Spleen (tissue), 11 donors: ENCODE measurements around the gene MFF. TPM values are rescaled to one million over a fixed set of nuclear protein-coding genes. Genes with fewer than 3 reads are reported as not detected.

Experiments
- DNase-seq: peaks from one replicate; pipeline ENCODE4 v3.0.0-alpha.2; 2020
- H3K27ac ChIP-seq, 8 donors: fragments of 200-600 bp; sonication (generic) in 7 of 8; 1 replicate in 4 of 8; 2 replicates in 4 of 8; pipeline versions ENCODE4 v1.5.0 to v1.8.0; 2016 to 2021; ENCODE audit warnings: inconsistent platforms in 4 of 8, mild to moderate bottlenecking in 4 of 8, moderate library complexity in 1 of 8
- H3K27me3 ChIP-seq, 7 donors: fragments of 200-600 bp; sonication (generic) in 6 of 7; replicated peaks in 1 of 7; 1 replicate in 4 of 7; 2 replicates in 3 of 7; pipeline versions ENCODE4 v1.5.0 to v1.8.0; 2016 to 2021; ENCODE audit warnings: inconsistent platforms in 3 of 7, mild to moderate bottlenecking in 1 of 7
- H3K36me3 ChIP-seq, 6 donors: fragments of 200-600 bp; sonication (generic) in 5 of 6; 1 replicate in 4 of 6; 2 replicates in 2 of 6; pipeline versions ENCODE4 v1.5.0 to v1.8.0; 2016 to 2021; ENCODE audit warnings: inconsistent platforms in 2 of 6
- H3K4me1 ChIP-seq, 6 donors: fragments of 200-600 bp; sonication (generic) in 5 of 6; 1 replicate in 3 of 6; 2 replicates in 3 of 6; pipeline versions ENCODE4 v1.5.0 to v1.8.0; 2016 to 2021; ENCODE audit warnings: inconsistent platforms in 3 of 6
- H3K4me3 ChIP-seq, 8 donors: fragments of 200-600 bp; sonication (generic) in 7 of 8; 1 replicate in 4 of 8; 2 replicates in 4 of 8; pipeline versions ENCODE4 v1.5.0 to v1.8.0; 2016 to 2021; ENCODE audit warnings: inconsistent platforms in 4 of 8, mild to moderate bottlenecking in 4 of 8, moderate library complexity in 2 of 8
- H3K9me3 ChIP-seq, 8 donors: fragments of 200-600 bp; sonication (generic) in 7 of 8; 1 replicate in 4 of 8; 2 replicates in 4 of 8; pipeline versions ENCODE4 v1.5.0 to v1.8.0; 2016 to 2021; ENCODE audit warnings: inconsistent platforms in 4 of 8
- POLR2A ChIP-seq, 3 donors: fragments of 450-650 bp; IDR thresholded peaks; one replicate each; pipeline ENCODE4 v1.5.1; 2017; ENCODE audit warnings: antibody characterized with exemption in 3 of 3, mild to moderate bottlenecking in 1 of 3
- POLR2AphosphoS5 ChIP-seq, 3 donors: sonication (generic); formaldehyde crosslinking; IDR thresholded peaks; one replicate each; pipeline ENCODE4 v1.5.1; 2017; ENCODE audit warnings: antibody characterized with exemption in 3 of 3
- WGBS, 5 donors: extraction: QIAGEN DNeasy Blood & Tissue Kit in 3 of 5; methylation state at CpG; one replicate each; pipeline versions ENCODE4 v1.1.5 to v1.1.7; 2013 to 2018; 5-methylcytosine and 5-hydroxymethylcytosine counted together
- intact Hi-C: fragments of 100-400 bp; cut with DNase I; formaldehyde crosslinking; loops from one replicate; pipeline ENCODE4 v1.15.0; 2023; ENCODE audit warnings: low total_unique reads
- polyA plus RNA-seq, 3 donors: library from polyadenylated mRNA; stranded (reverse); fragments of 200-250 nt; gene quantifications; one replicate each; pipeline ENCODE4 v1.2.1, GENCODE V29; 2013
- total RNA-seq, 7 donors: library from RNA; depleted of rRNA in 3 of 7; stranded (reverse); fragments of >200 nt in 3 of 7; fragmentation: NEBNext Ultra II Directional in 4 of 7; extraction: Animal tissue kit (Norgen Biotek cat#: 25700) in 4 of 7; gene quantifications; one replicate each; pipeline versions ENCODE4 v1.1.0 to v1.2.1, GENCODE V29; 2016 to 2021
- TF ChIP-seq, protein P1 (sequence below), 11 experiments: fragments of 200-600 bp in 7 of 11; fragments of 450-650 bp in 4 of 11; sonication (generic) in 4 of 11; IDR thresholded peaks in 8 of 11; conservative IDR thresholded peaks in 3 of 11; 1 replicate in 7 of 11; 2 replicates in 4 of 11; pipeline versions ENCODE4 v1.4.0 to v1.8.0; 2016 to 2021; ENCODE audit warnings: antibody characterized with exemption in 11 of 11, inconsistent platforms in 4 of 11, mild to moderate bottlenecking in 1 of 11
- donor health status: healthy with polysubstance abuse.
- donor health status: DM: no; HTN: no; CAD: no; lungs with moderate emphysema.
- donor health status: DM: no; HTN: no; CAD: no.
- donor health status: Bipolar disorder and iron deficiency.
- donor health status: healthy.
- donor health status: DM: no; HTN: no; CAD: no.
- donor health status: DM: yes; HTN: yes; CAD: no.

The MFF gene
- total and polyA plus RNA-seq, 10 donors = 59.3 to 134 (median 75.5) TPM

DNA sequence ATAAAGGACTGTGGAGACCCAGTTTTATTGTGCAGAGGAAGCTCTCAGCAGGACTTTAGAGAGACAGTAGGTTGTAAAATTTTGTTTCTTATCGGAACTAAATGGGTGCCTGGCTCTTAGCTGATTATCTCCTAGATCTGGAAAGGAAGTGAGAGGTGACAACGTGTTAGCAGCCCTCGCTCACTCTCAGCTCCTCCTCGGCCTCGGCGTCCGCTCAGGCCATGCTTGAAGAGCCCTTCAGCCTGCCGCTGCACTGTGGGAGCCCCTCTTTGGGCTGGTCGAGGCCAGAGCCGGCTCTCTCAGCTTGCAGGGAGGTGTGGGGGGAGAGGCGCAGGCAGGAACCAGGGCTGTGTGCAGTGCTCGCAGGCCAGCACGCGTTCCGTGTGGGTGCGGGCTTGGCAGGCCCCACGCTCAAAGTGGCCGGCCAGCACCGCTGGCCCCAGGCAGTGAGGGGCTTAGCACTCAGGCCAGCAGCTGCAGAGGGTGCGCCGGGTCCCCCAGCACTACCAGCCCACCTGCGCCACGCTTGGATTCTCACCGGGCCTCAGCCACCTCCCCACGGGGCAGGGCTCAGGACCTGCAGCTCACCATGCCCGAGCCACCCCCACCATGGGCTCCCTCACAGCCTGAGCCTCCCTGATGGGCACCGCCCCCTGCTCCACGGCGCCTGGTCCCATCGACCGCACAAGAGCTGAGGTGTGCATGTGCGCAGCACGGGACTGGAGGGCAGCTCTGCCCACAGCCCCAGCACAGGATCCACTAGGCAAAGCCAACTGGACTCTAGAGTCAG, 4.6 kb upstream of the MFF start:
- peak; percentile 78 for DNase-seq
- 79 to 91% (median 87%) methylated on average over 13 to 33 of the region's 33 CpGs for WGBS, 5 donors
- intact Hi-C loops = no loop called here

GRCh38 chr2:227322530-227323205, 2.4 kb upstream of the MFF start:
- intact Hi-C loops = no loop called here
- no peaks in the 10 kb centered on the region for H3K36me3 ChIP-seq
- WGBS, 5 donors = 75 to 89% (median 87%) methylated on average over 5 of the region's 5 CpGs
- no peaks in the 10 kb centered on the region for H3K27me3 ChIP-seq
- peaks cover 0 to 18% (median 1%) of the 10 kb centered on the region in 8 donors for H3K9me3 ChIP-seq
- no peak for TF ChIP-seq POLR2A (IDR thresholded peaks at IDR 0.05)
- TF ChIP-seq, protein P1, sequence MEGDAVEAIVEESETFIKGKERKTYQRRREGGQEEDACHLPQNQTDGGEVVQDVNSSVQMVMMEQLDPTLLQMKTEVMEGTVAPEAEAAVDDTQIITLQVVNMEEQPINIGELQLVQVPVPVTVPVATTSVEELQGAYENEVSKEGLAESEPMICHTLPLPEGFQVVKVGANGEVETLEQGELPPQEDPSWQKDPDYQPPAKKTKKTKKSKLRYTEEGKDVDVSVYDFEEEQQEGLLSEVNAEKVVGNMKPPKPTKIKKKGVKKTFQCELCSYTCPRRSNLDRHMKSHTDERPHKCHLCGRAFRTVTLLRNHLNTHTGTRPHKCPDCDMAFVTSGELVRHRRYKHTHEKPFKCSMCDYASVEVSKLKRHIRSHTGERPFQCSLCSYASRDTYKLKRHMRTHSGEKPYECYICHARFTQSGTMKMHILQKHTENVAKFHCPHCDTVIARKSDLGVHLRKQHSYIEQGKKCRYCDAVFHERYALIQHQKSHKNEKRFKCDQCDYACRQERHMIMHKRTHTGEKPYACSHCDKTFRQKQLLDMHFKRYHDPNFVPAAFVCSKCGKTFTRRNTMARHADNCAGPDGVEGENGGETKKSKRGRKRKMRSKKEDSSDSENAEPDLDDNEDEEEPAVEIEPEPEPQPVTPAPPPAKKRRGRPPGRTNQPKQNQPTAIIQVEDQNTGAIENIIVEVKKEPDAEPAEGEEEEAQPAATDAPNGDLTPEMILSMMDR (IDR thresholded peaks at IDR 0.05 in 8 of 11, conservative IDR thresholded peaks at IDR 0.05 in 3 of 11) = no peak
- no peak for DNase-seq
- H3K27ac ChIP-seq = no peak overlapping the region
- H3K4me3 ChIP-seq = no peak overlapping the region
- H3K4me1 ChIP-seq = peaks cover 5 to 30% (median 26%) of the 10 kb centered on the region in 6 donors

More for the DNA sequence above, 4.6 kb upstream of the MFF start:
- Histone ChIP-seq H3K27me3 (no peaks in the 10 kb centered on the region), H3K27ac (no peak overlapping the region), H3K9me3 (peaks cover 0 to 20% (median 2%) of the 10 kb centered on the region in 8 donors), H3K4me3 (no peak overlapping the region), H3K4me1 (peaks cover 4 to 9% (median 7%) of the 10 kb centered on the region in 6 donors), H3K36me3 (no peaks in the 10 kb centered on the region)
- TF ChIP-seq POLR2AphosphoS5 (IDR thresholded peaks at IDR 0.05) (no peak), POLR2A (IDR thresholded peaks at IDR 0.05) (no peak)
- TF ChIP-seq, protein P1 (IDR thresholded peaks at IDR 0.05 in 8 of 11, conservative IDR thresholded peaks at IDR 0.05 in 3 of 11) = no peak

DNA sequence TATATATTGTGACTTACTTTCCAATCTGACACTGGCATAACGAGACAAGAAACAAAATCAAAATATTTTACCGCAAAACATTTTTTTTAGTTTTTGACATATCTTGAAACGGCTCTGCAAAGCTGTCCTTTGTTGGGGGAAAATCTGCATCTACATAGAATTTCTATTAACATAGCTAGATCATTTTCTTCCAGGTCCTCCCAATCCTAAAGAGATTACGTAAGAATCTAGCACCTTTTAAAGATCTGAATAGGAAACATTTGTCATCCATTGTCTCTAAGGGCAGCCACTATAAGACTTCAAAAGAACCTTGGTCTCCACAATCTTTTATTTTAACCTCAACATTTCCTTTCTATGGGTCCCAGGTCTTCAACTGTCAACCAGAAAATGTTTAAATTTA, 1.2 kb upstream of the MFF start:
- TF ChIP-seq, protein P1 (IDR thresholded peaks at IDR 0.05 in 8 of 11, conservative IDR thresholded peaks at IDR 0.05 in 3 of 11) = no peak
- TF ChIP-seq POLR2A (IDR thresholded peaks at IDR 0.05) = no peak
- no peak for TF ChIP-seq POLR2AphosphoS5 (IDR thresholded peaks at IDR 0.05)
- Histone ChIP-seq H3K27me3 (no peaks in the 10 kb centered on the region), H3K36me3 (peaks cover 0 to 5% (median under 1%) of the 10 kb centered on the region in 6 donors), H3K9me3 (peaks cover 0 to 15% (median 0%) of the 10 kb centered on the region in 8 donors), H3K4me1 (peaks cover 5 to 42% (median 30%) of the 10 kb centered on the region in 6 donors), H3K27ac (no peak overlapping the region), H3K4me3 (no peak overlapping the region)
- DNase-seq = no peak
- intact Hi-C loops = no loop called here
- 90 to 96% (median 95%) methylated on average over 4 of the region's 4 CpGs for WGBS, 5 donors

GRCh38 chr2:227324642-227324994, 433 bp upstream of the MFF start:
- Histone ChIP-seq H3K9me3 (peaks cover 0 to 15% (median 0%) of the 10 kb centered on the region in 8 donors), H3K27ac (peak overlapping the region; percentile 85 to 95 (median 90)), H3K27me3 (no peaks in the 10 kb centered on the region), H3K4me1 (peaks cover 5 to 49% (median 30%) of the 10 kb centered on the region in 6 donors), H3K36me3 (peaks cover 0 to 13% (median 2%) of the 10 kb centered on the region in 6 donors), H3K4me3 (peak overlapping the region; percentile 65 to 97 (median 88))
- 7 to 22% (median 12%) methylated on average over 6 of the region's 6 CpGs for WGBS, 5 donors
- no peak for DNase-seq
- intact Hi-C loops = no loop called here
- TF ChIP-seq POLR2AphosphoS5 (IDR thresholded peaks at IDR 0.05) (no peak), POLR2A (IDR thresholded peaks at IDR 0.05) (no peak)
- TF ChIP-seq, protein P1 (IDR thresholded peaks at IDR 0.05 in 8 of 11, conservative IDR thresholded peaks at IDR 0.05 in 3 of 11) = no peak
